Body of pancreas (tissue), 4 donors: ENCODE data around the gene NUP88. TPM values are rescaled to one million over a fixed set of nuclear protein-coding genes. Genes with fewer than 3 reads are reported as not detected.

Source experiments
- ATAC-seq: fragments of 150-250 bp; one replicate; pipeline ENCODE4 v1.9.1; 2016
- DNase-seq, 4 donors: peaks; one replicate each; pipeline ENCODE4 v3.0.0-alpha.2; 2019
- H3K27ac ChIP-seq, 4 donors: fragments of 200-600 bp; sonication (generic); 1 replicate in 3 of 4; 2 replicates in 1 of 4; pipeline versions ENCODE4 v1.5.1 to v1.6.1; 2016 to 2019; ENCODE audit warnings: mild to moderate bottlenecking in 1 of 4, mixed read lengths in 1 of 4, moderate library complexity in 1 of 4
- H3K27me3 ChIP-seq, 2 donors: fragments of 200-600 bp; sonication (generic); one replicate each; pipeline ENCODE4 v1.6.0; 2016; ENCODE audit warnings: mild to moderate bottlenecking in 1 of 2
- H3K36me3 ChIP-seq, 2 donors: fragments of 200-600 bp; sonication (generic); replicated peaks in 1 of 2; 2 replicates each; pipeline ENCODE4 v1.5.1; 2016; ENCODE audit warnings: low read depth in 2 of 2; ENCODE audit not compliant: insufficient read depth in 1 of 2
- H3K4me1 ChIP-seq: fragments of 200-600 bp; sonication (generic); one replicate; pipeline ENCODE4 v1.6.0; 2016
- H3K4me3 ChIP-seq, 2 donors: fragments of 200-600 bp; sonication (generic); 1 replicate in 1 of 2; 2 replicates in 1 of 2; pipeline ENCODE4 v1.5.1; 2016 to 2019
- H3K9me3 ChIP-seq, 3 donors: fragments of 200-600 bp; sonication (generic); 1 replicate in 2 of 3; 2 replicates in 1 of 3; pipeline ENCODE4 v1.5.1; 2016
- CTCF ChIP-seq, 7 experiments: fragments of 450-650 bp in 4 of 7; fragments of 200-600 bp in 3 of 7; sonication (generic) in 3 of 7; IDR thresholded peaks; one replicate each; pipeline ENCODE4 v1.5.1; 2016 to 2019; ENCODE audit warnings: antibody characterized with exemption in 7 of 7
- POLR2A ChIP-seq, 3 donors: fragments of 450-650 bp; IDR thresholded peaks; one replicate each; pipeline ENCODE4 v1.6.1; 2016; ENCODE audit warnings: antibody characterized with exemption in 3 of 3, mild to moderate bottlenecking in 2 of 3
- WGBS, 2 donors: methylation state at CpG; one replicate each; pipeline ENCODE4 v1.1.5; 2017; 5-methylcytosine and 5-hydroxymethylcytosine counted together
- intact Hi-C: fragments of 100-400 bp; cut with DNase I; formaldehyde crosslinking; loops from one replicate; pipeline ENCODE4 v1.15.1; 2023
- total RNA-seq, 2 donors: library from RNA; depleted of rRNA; stranded (reverse); fragments of >200 nt; gene quantifications; one replicate each; pipeline ENCODE4 v1.1.0, GENCODE V29; 2016

NUP88 gene
- total RNA-seq, 2 donors from 2014 or later: 35.9 to 54.5 TPM

GRCh38 chr17:5379351-5380107, 39.9 kb downstream of the NUP88 start:
- ATAC-seq: no peak
- TF ChIP-seq POLR2A (IDR thresholded peaks at IDR 0.05) (no peak), CTCF (IDR thresholded peaks at IDR 0.05) (no peak)
- Histone ChIP-seq H3K27me3 (no peaks in the 10 kb centered on the region), H3K9me3 (no peaks in the 10 kb centered on the region), H3K4me3 (no peak overlapping the region), H3K27ac (no peak overlapping the region), H3K36me3 (peaks cover 10 to 23% of the 10 kb centered on the region in 2 donors), H3K4me1 (no peaks in the 10 kb centered on the region)
- 88 to 90% methylated on average over 11 of the region's 11 CpGs for WGBS, 2 donors
- DNase-seq: no peak
- intact Hi-C loops: no loop called here

GRCh38 chr17:5378566-5379207, 40.8 kb downstream of the NUP88 start:
- H3K36me3 ChIP-seq: peaks cover 10 to 17% of the 10 kb centered on the region in 2 donors
- H3K9me3 ChIP-seq: no peaks in the 10 kb centered on the region
- ATAC-seq: no peak
- no peaks in the 10 kb centered on the region for H3K4me1 ChIP-seq
- DNase-seq: no peak
- H3K27me3 ChIP-seq: no peaks in the 10 kb centered on the region
- intact Hi-C loops: no loop called here
- H3K27ac ChIP-seq: no peak overlapping the region
- 85 to 99% methylated on average over 3 of the region's 3 CpGs for WGBS, 2 donors
- H3K4me3 ChIP-seq: no peak overlapping the region
- no peak for TF ChIP-seq POLR2A (IDR thresholded peaks at IDR 0.05)
- TF ChIP-seq CTCF (IDR thresholded peaks at IDR 0.05): no peak

DNA sequence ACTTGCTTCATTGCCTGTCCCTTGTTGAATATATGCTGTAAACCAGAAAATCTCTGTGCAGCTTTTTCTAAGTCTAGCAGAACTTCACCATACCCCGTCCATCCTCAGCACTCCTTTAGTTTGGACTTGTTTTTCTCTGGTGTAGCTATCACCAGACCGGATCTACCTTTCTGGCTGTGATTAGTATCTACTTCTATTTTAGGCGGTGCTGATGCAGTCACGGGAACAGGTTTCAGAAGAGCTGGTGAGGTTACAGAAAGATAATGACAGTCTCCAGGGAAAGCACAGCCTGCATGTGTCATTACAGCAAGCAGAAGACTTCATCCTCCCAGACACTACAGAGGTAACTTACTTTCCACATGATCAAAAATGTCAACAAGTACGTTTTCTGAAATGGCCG, 46.4 kb downstream of the NUP88 start:
- peaks cover 4 to 27% of the 10 kb centered on the region in 2 donors for H3K36me3 ChIP-seq
- H3K27ac ChIP-seq: no peak overlapping the region
- WGBS, 2 donors: 70 to 80% methylated on average over 6 of the region's 6 CpGs
- intact Hi-C loops: no loop called here
- DNase-seq: no peak
- H3K4me1 ChIP-seq: no peaks in the 10 kb centered on the region
- H3K9me3 ChIP-seq: no peaks in the 10 kb centered on the region
- H3K4me3 ChIP-seq: no peak overlapping the region
- no peaks in the 10 kb centered on the region for H3K27me3 ChIP-seq
- TF ChIP-seq CTCF (IDR thresholded peaks at IDR 0.05) (no peak), POLR2A (IDR thresholded peaks at IDR 0.05) (no peak)
- ATAC-seq: no peak

GRCh38 chr17:5370411-5370810, 49.1 kb downstream of the NUP88 start:
- TF ChIP-seq POLR2A (IDR thresholded peaks at IDR 0.05) (no peak), CTCF (IDR thresholded peaks at IDR 0.05) (no peak)
- ATAC-seq (no peak), DNase-seq (no peak)
- Histone ChIP-seq H3K27ac (no peak overlapping the region), H3K36me3 (peaks cover 0 to 22% of the 10 kb centered on the region in 2 donors), H3K27me3 (no peaks in the 10 kb centered on the region), H3K4me1 (no peaks in the 10 kb centered on the region), H3K4me3 (no peak overlapping the region), H3K9me3 (no peaks in the 10 kb centered on the region)
- WGBS, 2 donors: 92 to 96% methylated on average over 4 of the region's 4 CpGs
- intact Hi-C loops: no loop called here
